NCI-H1436 (cell line): ENCODE data around the gene RIOK1.
"Not testable (repeated sequence)": the region's sequence is repeated elsewhere in the genome, so short reads cannot be mapped to it uniquely, and the experiment has no call there.

Source experiments
- DNase-seq: peaks from one replicate; lab custom pipeline; 2025; lab: John Stamatoyannopoulos, UW

The RIOK1 gene

GRCh38 chr6:7389451-7390225 is at the start of gene RIOK1, which contains the start of gene CAGE1:
Gene RIOK1, plus strand, starts transcription at chr6:7389808. Its CDS starts 195 bp downstream, at chr6:7390003.
Gene CAGE1, minus strand, starts transcription at chr6:7389742. Its CDS starts 2,569 bp downstream, at chr6:7387173.
- DNase-seq, result peak; percentile 89

GRCh38 chr6:7341271-7341670 is 48.3 kb upstream of the RIOK1 start:
- DNase-seq, result no peak

- DNase-seq, result no peak
Observed at GRCh38 chr6:7341989-7342742, 47.4 kb upstream of the RIOK1 start.

- DNase-seq, result no peak
Observed at GRCh38 chr6:7343546-7344475, 45.8 kb upstream of the RIOK1 start.

- not testable (repeated sequence) for DNase-seq
Observed at GRCh38 chr6:7344773-7345450, 44.7 kb upstream of the RIOK1 start.

- not testable (repeated sequence) for DNase-seq
Observed at GRCh38 chr6:7347551-7347997, 42.0 kb upstream of the RIOK1 start.

GRCh38 chr6:7350591-7350990 is 39.0 kb upstream of the RIOK1 start:
- DNase-seq, result not testable (repeated sequence)

- DNase-seq, result not testable (repeated sequence)
Observed at GRCh38 chr6:7351916-7352315, 37.7 kb upstream of the RIOK1 start.

- DNase-seq, result no peak
Observed at GRCh38 chr6:7367408-7367807, 22.2 kb upstream of the RIOK1 start.

- DNase-seq, result no peak
Observed at GRCh38 chr6:7373739-7374138, 15.9 kb upstream of the RIOK1 start.

GRCh38 chr6:7377961-7378360 is 11.6 kb upstream of the RIOK1 start:
- DNase-seq, result no peak

GRCh38 chr6:7378740-7379139 is 10.9 kb upstream of the RIOK1 start:
- DNase-seq, result no peak

- DNase-seq, result no peak
Observed at GRCh38 chr6:7381092-7381491, 8.5 kb upstream of the RIOK1 start.

GRCh38 chr6:7389162-7389450 is 502 bp upstream of the RIOK1 start:
- DNase-seq, result no peak

- no peak for DNase-seq
Observed at GRCh38 chr6:7390226-7390878, 744 bp downstream of the RIOK1 start.

- no peak for DNase-seq
Observed at GRCh38 chr6:7391151-7391550, 1.5 kb downstream of the RIOK1 start.

GRCh38 chr6:7392402-7392801 is 2.8 kb downstream of the RIOK1 start:
- no peak for DNase-seq

- DNase-seq, result no peak
Observed at GRCh38 chr6:7401075-7401474, 11.5 kb downstream of the RIOK1 start.

- no peak for DNase-seq
Observed at GRCh38 chr6:7402716-7403115, 13.1 kb downstream of the RIOK1 start.

- DNase-seq, result no peak
Observed at GRCh38 chr6:7404546-7404945, 14.9 kb downstream of the RIOK1 start.

- no peak for DNase-seq
Observed at GRCh38 chr6:7406743-7407142, 17.1 kb downstream of the RIOK1 start.
